Gastroesophageal sphincter (tissue), 4 donors: ENCODE results near the gene SOCS2. TPM values are rescaled to one million over a fixed set of nuclear protein-coding genes. Genes with fewer than 3 reads are reported as not detected.

Experiments
- ATAC-seq: fragments of 150-250 bp; one replicate; pipeline ENCODE4 v1.9.1; 2016; ENCODE audit warnings: mild to moderate bottlenecking, moderate library complexity
- H3K27ac ChIP-seq, 4 donors: fragments of 200-600 bp; sonication (generic) in 3 of 4; 1 replicate in 3 of 4; 2 replicates in 1 of 4; pipeline ENCODE4 v1.5.1; 2016 to 2019
- H3K27me3 ChIP-seq: fragments of 200-600 bp; sonication (generic); one replicate; pipeline ENCODE4 v1.5.1; 2019
- H3K36me3 ChIP-seq, 2 donors: fragments of 200-600 bp; sonication (generic); one replicate each; pipeline ENCODE4 v1.5.1; 2019; ENCODE audit warnings: control low read depth in 1 of 2
- H3K4me1 ChIP-seq, 3 donors: fragments of 200-600 bp; sonication (generic); 1 replicate in 2 of 3; 2 replicates in 1 of 3; pipeline ENCODE4 v1.5.1; 2016 to 2019; ENCODE audit warnings: control low read depth in 2 of 3
- H3K4me3 ChIP-seq, 2 donors: fragments of 200-600 bp; sonication (generic); one replicate each; pipeline ENCODE4 v1.5.1; 2019; ENCODE audit warnings: mild to moderate bottlenecking in 1 of 2, moderate library complexity in 1 of 2
- H3K9me3 ChIP-seq, 3 donors: fragments of 200-600 bp; sonication (generic); one replicate each; pipeline ENCODE4 v1.5.1; 2017 to 2019; ENCODE audit warnings: control low read depth in 2 of 3
- CTCF ChIP-seq, 4 experiments: fragments of 200-600 bp in 2 of 4; fragments of 450-650 bp in 2 of 4; sonication (generic) in 1 of 4; IDR thresholded peaks; one replicate each; pipeline ENCODE4 v1.5.1; 2017 to 2019; ENCODE audit warnings: antibody characterized with exemption in 4 of 4, mild to moderate bottlenecking in 2 of 4, moderate library complexity in 2 of 4
- EP300 ChIP-seq: sonication (generic); formaldehyde crosslinking; IDR thresholded peaks from one replicate; pipeline ENCODE4 v1.6.1; 2017; ENCODE audit warnings: antibody characterized with exemption, mild to moderate bottlenecking
- POLR2A ChIP-seq, 2 donors: fragments of 450-650 bp; IDR thresholded peaks; one replicate each; pipeline ENCODE4 v1.6.1; 2017; ENCODE audit warnings: antibody characterized with exemption in 2 of 2, mild to moderate bottlenecking in 2 of 2, moderate library complexity in 1 of 2
- POLR2AphosphoS5 ChIP-seq: sonication (generic); formaldehyde crosslinking; IDR thresholded peaks from one replicate; pipeline ENCODE4 v1.6.1; 2017; ENCODE audit warnings: antibody characterized with exemption
- WGBS, 2 donors: methylation state at CpG; one replicate each; pipeline ENCODE4 v1.1.5; 2018; ENCODE audit warnings: low coverage in 1 of 2; 5-methylcytosine and 5-hydroxymethylcytosine counted together
- total RNA-seq, 4 donors: library from RNA; depleted of rRNA; stranded (reverse); fragments of >200 nt; gene quantifications; one replicate each; pipeline ENCODE4 v1.1.0, GENCODE V29; 2016

Gene SOCS2
- total RNA-seq, 4 donors from 2014 or later: 17.6 to 49.4 (median 31.4) TPM

GRCh38 chr12:93570552-93571364, 1.7 kb upstream of the SOCS2 start:
- WGBS, 2 donors: 0% methylated on average over 14 of the region's 97 CpGs; no CpG with 5 or more reads in 1 of the 2 donors
- H3K36me3 ChIP-seq: peaks cover 0 to 20% of the 10 kb centered on the region in 2 donors
- peak overlapping the region; percentile 50 to 76 for H3K4me3 ChIP-seq
- H3K27ac ChIP-seq: peak overlapping the region; percentile 72 to 98 (median 92)
- H3K9me3 ChIP-seq: no peaks in the 10 kb centered on the region
- peaks cover 3% of the 10 kb centered on the region for H3K27me3 ChIP-seq
- TF ChIP-seq CTCF (IDR thresholded peaks at IDR 0.05) (peak in 2 of 4 experiments; percentile 2 to 6), POLR2AphosphoS5 (peak; percentile 97), EP300 (no peak), POLR2A (IDR thresholded peaks at IDR 0.05) (peak; percentile 49 to 67)
- H3K4me1 ChIP-seq: peaks cover 0 to 28% (median 0%) of the 10 kb centered on the region in 3 donors
- ATAC-seq: peak; percentile 88

GRCh38 chr12:93571365-93571924, 1.0 kb upstream of the SOCS2 start:
- Histone ChIP-seq H3K27ac (peak overlapping the region; percentile 72 to 98 (median 92)), H3K4me1 (peaks cover 0 to 28% (median 0%) of the 10 kb centered on the region in 3 donors), H3K36me3 (peaks cover 0 to 20% of the 10 kb centered on the region in 2 donors), H3K4me3 (peak overlapping the region; percentile 50 to 76), H3K27me3 (peaks cover 3% of the 10 kb centered on the region), H3K9me3 (no peaks in the 10 kb centered on the region)
- no peak for TF ChIP-seq EP300
- TF ChIP-seq CTCF (IDR thresholded peaks at IDR 0.05): peak in 2 of 4 experiments; percentile 26 to 57
- peak; percentile 49 for TF ChIP-seq POLR2AphosphoS5
- TF ChIP-seq POLR2A (IDR thresholded peaks at IDR 0.05): no peak
- 0% methylated on average over 5 to 7 of the region's 47 CpGs for WGBS, 2 donors
- peak; percentile 38 for ATAC-seq

- Histone ChIP-seq H3K4me1 (peaks cover 0 to 32% (median 0%) of the 10 kb centered on the region in 3 donors), H3K27ac (peak overlapping the region in 3 of 4 donors; percentile 89 to 98 (median 95)), H3K9me3 (no peaks in the 10 kb centered on the region), H3K27me3 (peaks cover 3% of the 10 kb centered on the region), H3K36me3 (peaks cover 0 to 20% of the 10 kb centered on the region in 2 donors), H3K4me3 (peak overlapping the region; percentile 50 to 76)
- no peak for ATAC-seq
- peak in 1 of 4 experiments; percentile 20 for TF ChIP-seq CTCF (IDR thresholded peaks at IDR 0.05)
- TF ChIP-seq POLR2AphosphoS5: no peak
- TF ChIP-seq POLR2A (IDR thresholded peaks at IDR 0.05): no peak
- TF ChIP-seq EP300: no peak
- 0% methylated on average over 21 of the region's 75 CpGs; no CpG with 5 or more reads in 1 of the 2 donors for WGBS, 2 donors
Observed at GRCh38 chr12:93572712-93573551, 457 bp downstream of the SOCS2 start.

- TF ChIP-seq POLR2AphosphoS5 (no peak), CTCF (IDR thresholded peaks at IDR 0.05) (no peak), EP300 (no peak), POLR2A (IDR thresholded peaks at IDR 0.05) (no peak)
- Histone ChIP-seq H3K9me3 (no peaks in the 10 kb centered on the region), H3K4me3 (peak overlapping the region; percentile 50 to 76), H3K27me3 (peaks cover 3% of the 10 kb centered on the region), H3K4me1 (peaks cover 0 to 32% (median 0%) of the 10 kb centered on the region in 3 donors), H3K27ac (peak overlapping the region in 3 of 4 donors; percentile 89 to 98 (median 95)), H3K36me3 (peaks cover 0 to 20% of the 10 kb centered on the region in 2 donors)
- ATAC-seq: no peak
- 6 to 23% methylated on average over 4 to 18 of the region's 21 CpGs for WGBS, 2 donors
Observed at GRCh38 chr12:93573552-93574223, 1.2 kb downstream of the SOCS2 start.
